Panc1 (cell line): ENCODE data around the gene FLVCR2. TPM values are rescaled to one million over a fixed set of nuclear protein-coding genes. Genes with fewer than 3 reads are reported as not detected.

Experiments
- ATAC-seq: fragments of 200-7000 bp; cut with Tn5 transposase; 2 replicates; pipeline ENCODE4 v1.9.1; 2020; ENCODE audit warnings: mild to moderate bottlenecking, moderate library complexity
- BruUV-seq: library from RNA; stranded (reverse); fragments of 400-500 nt; replicated peaks from 2 replicates; lab custom pipeline; 2021; lab: Mats Ljungman, UMichigan
- CTCF ChIA-PET: fragments of 300-600 bp; sonication (Branson Sonifier 250); formaldehyde crosslinking; loops from one replicate; lab custom pipeline; 2022; ENCODE audit warnings: antibody characterized with exemption; lab: Charles Lee
- POLR2A ChIA-PET: fragments of 300-600 bp; sonication (Branson Sonifier 250); formaldehyde crosslinking; loops from one replicate; lab custom pipeline; 2022; ENCODE audit warnings: antibody characterized with exemption; lab: Charles Lee
- DNase-seq: peaks from one replicate; pipeline ENCODE4 v3.0.0-alpha.2; 2010; ENCODE audit warnings: low read depth, low spot score
- H3K27ac ChIP-seq: 2 replicates; pipeline ENCODE4 v1.5.1; 2011; ENCODE audit warnings: mild to moderate bottlenecking, low read length, inconsistent platforms
- H3K27me3 ChIP-seq: fragments of 200-500 bp; sonication (Bioruptor generic); 2 replicates; pipeline ENCODE4 v1.6.0; 2014; ENCODE audit warnings: low read length, inconsistent platforms; ENCODE audit not compliant: control insufficient read depth, insufficient read depth
- H3K36me3 ChIP-seq: fragments of 200-500 bp; sonication (Bioruptor generic); 2 replicates; pipeline ENCODE4 v1.5.1; 2014; ENCODE audit warnings: inconsistent platforms, mild to moderate bottlenecking, low read length, moderate library complexity; ENCODE audit not compliant: control insufficient read depth, insufficient read depth
- H3K4me1 ChIP-seq: 2 replicates; pipeline ENCODE4 v1.5.1; 2011; ENCODE audit warnings: inconsistent platforms, mild to moderate bottlenecking, low read length, moderate library complexity; ENCODE audit not compliant: control insufficient read depth, insufficient read depth
- H3K4me3 ChIP-seq, 2 experiments: 2 replicates each; pipeline ENCODE4 v1.5.1; 2011 to 2012; ENCODE audit warnings: low read depth in 2 of 2, low read length in 2 of 2, mild to moderate bottlenecking in 2 of 2, inconsistent platforms in 1 of 2, moderate library complexity in 1 of 2
- H3K9me3 ChIP-seq: fragments of 200-500 bp; sonication (Bioruptor generic); 2 replicates; pipeline ENCODE4 v1.5.1; 2014; ENCODE audit warnings: low read depth, mild to moderate bottlenecking, inconsistent platforms, low read length, moderate library complexity; ENCODE audit not compliant: control insufficient read depth, insufficient read depth
- POLR2AphosphoS5 ChIP-seq: IDR thresholded peaks from 2 replicates; pipeline ENCODE4 v1.6.1; 2012; ENCODE audit warnings: mild to moderate bottlenecking, low read depth, low read length, moderate library complexity
- SIN3A ChIP-seq: IDR thresholded peaks from 2 replicates; pipeline ENCODE4 v1.6.1; 2012; ENCODE audit warnings: low read depth, mild to moderate bottlenecking, low read length, moderate library complexity, borderline replicate concordance; ENCODE audit not compliant: insufficient read depth
- TCF7L2 ChIP-seq: IDR thresholded peaks from 2 replicates; pipeline ENCODE4 v1.6.1; 2011; ENCODE audit warnings: mild to moderate bottlenecking, low read depth, low read length, inconsistent platforms
- in situ Hi-C: cut with HindIII; loops from 2 replicates; pipeline ENCODE4 v1.10.0; 2016; ENCODE audit warnings: low sequenced_read_pairs, low pct_unique_long_range_greater_than_20kb
- intact Hi-C: fragments of 100-400 bp; cut with micrococcal nuclease; formaldehyde crosslinking; loops from one replicate; pipeline ENCODE4 v1.10.0; 2022; ENCODE audit not compliant: unreplicated experiment
- total RNA-seq: library from RNA; stranded (reverse); gene quantifications from one replicate; pipeline ENCODE4 v1.2.1, GENCODE V29; 2021; ENCODE audit not compliant: unreplicated experiment
- TF ChIP-seq, protein P1 (sequence below), 2 experiments: IDR thresholded peaks; 2 replicates each; pipeline ENCODE4 v1.6.1; 2011 to 2012; ENCODE audit warnings: low read depth in 2 of 2, control low read depth in 1 of 2, low read length in 1 of 2, mild to moderate bottlenecking in 1 of 2, moderate library complexity in 1 of 2; ENCODE audit not compliant: insufficient read depth in 1 of 2
- TF ChIP-seq, protein P2 (sequence below): fragments of 450-650 bp; IDR thresholded peaks from 2 replicates; pipeline ENCODE4 v1.5.1; 2017; ENCODE audit warnings: mild to moderate bottlenecking

FLVCR2 gene
- total RNA-seq, 1 experiment from 2014 or later, result 9.7 TPM

DNA sequence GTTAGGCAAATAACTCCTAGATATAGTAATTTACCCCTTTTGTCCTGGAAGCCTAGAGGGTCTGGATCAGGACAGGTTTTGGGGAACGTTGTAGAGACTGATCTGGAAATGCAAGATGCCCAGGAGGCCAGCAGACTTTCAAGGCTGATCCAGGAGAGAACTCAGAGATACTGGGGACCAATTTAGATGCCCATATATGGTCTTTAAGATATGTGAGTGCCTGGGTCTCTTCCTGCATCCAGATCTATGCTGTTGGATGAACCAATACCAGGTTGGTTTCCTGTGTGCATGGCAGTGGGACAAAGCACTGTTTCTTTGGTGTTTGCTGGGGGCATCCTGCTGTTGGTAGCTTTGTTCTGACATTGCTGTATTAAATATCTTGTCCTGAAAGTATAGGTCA, 76.8 kb downstream of the FLVCR2 start:
- in situ Hi-C loops, result no loop called here
- no peak for ATAC-seq
- Histone ChIP-seq H3K27ac (no peak overlapping the region), H3K36me3 (peaks cover 8% of the 10 kb centered on the region; the same call in 1 of the 2 replicates), H3K4me1 (peaks cover 6% of the 10 kb centered on the region), H3K4me3 (no peak overlapping the region), H3K27me3 (no peaks in the 10 kb centered on the region), H3K9me3 (no peaks in the 10 kb centered on the region)
- CTCF ChIA-PET, result interaction anchor here (1.8 to 3.5 kb wide), 2 partner anchors 77 to 78 kb away, joined by 18 to 22 read pairs; partner anchors contain the start of gene FLVCR2
- POLR2A ChIA-PET, result no interaction called here
- DNase-seq, result no peak
- BruUV-seq, result no TSS peak
- TF ChIP-seq TCF7L2 (no peak), POLR2AphosphoS5 (no peak)
- intact Hi-C loops, result loop anchor here (2.0 kb wide), 1 partner anchor 76 kb away; the partner anchor contains the start of gene FLVCR2

DNA sequence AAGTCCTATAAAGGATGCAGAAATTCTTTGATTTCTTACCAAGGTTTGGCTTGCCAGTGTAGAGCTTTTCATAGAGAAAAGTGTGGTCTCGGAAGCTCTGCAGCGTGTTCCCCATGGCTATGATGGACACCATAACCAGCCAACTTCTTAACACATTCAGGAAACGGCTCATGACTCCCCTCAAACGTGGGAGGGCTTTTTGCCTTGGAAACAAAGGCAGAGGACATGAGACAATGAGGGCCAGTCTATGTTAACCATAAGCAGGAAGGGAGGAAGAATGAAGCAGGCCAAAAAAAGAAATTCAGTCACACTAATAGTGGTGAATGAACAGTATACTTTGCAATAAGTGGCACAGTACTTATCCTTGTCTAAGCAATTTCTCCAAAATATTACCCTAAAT, 78.9 kb downstream of the FLVCR2 start:
- no TSS peak for BruUV-seq
- Histone ChIP-seq H3K9me3 (no peaks in the 10 kb centered on the region), H3K27me3 (no peaks in the 10 kb centered on the region), H3K36me3 (peaks cover 3% of the 10 kb centered on the region; the same call in 1 of the 2 replicates), H3K27ac (no peak overlapping the region), H3K4me1 (0 out of 2 replicates have a peak, but pooled peaks cover 2% of the 10 kb centered on the region), H3K4me3 (no peak overlapping the region)
- DNase-seq, result no peak
- CTCF ChIA-PET, result interaction anchor here (3.5 kb wide), 1 partner anchor 79 kb away, joined by 18 read pairs; the partner anchor contains the start of gene FLVCR2
- POLR2A ChIA-PET, result no interaction called here
- intact Hi-C loops, result no loop called here
- in situ Hi-C loops, result no loop called here
- TF ChIP-seq POLR2AphosphoS5, result no peak
- TF ChIP-seq, protein P1, sequence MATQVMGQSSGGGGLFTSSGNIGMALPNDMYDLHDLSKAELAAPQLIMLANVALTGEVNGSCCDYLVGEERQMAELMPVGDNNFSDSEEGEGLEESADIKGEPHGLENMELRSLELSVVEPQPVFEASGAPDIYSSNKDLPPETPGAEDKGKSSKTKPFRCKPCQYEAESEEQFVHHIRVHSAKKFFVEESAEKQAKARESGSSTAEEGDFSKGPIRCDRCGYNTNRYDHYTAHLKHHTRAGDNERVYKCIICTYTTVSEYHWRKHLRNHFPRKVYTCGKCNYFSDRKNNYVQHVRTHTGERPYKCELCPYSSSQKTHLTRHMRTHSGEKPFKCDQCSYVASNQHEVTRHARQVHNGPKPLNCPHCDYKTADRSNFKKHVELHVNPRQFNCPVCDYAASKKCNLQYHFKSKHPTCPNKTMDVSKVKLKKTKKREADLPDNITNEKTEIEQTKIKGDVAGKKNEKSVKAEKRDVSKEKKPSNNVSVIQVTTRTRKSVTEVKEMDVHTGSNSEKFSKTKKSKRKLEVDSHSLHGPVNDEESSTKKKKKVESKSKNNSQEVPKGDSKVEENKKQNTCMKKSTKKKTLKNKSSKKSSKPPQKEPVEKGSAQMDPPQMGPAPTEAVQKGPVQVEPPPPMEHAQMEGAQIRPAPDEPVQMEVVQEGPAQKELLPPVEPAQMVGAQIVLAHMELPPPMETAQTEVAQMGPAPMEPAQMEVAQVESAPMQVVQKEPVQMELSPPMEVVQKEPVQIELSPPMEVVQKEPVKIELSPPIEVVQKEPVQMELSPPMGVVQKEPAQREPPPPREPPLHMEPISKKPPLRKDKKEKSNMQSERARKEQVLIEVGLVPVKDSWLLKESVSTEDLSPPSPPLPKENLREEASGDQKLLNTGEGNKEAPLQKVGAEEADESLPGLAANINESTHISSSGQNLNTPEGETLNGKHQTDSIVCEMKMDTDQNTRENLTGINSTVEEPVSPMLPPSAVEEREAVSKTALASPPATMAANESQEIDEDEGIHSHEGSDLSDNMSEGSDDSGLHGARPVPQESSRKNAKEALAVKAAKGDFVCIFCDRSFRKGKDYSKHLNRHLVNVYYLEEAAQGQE (IDR thresholded peaks at IDR 0.05; ENCODE audit: insufficient read depth in 1 of 2, low read depth in 2 of 2, low read length in 1 of 2), result no peak
- no peak for TF ChIP-seq SIN3A
- TF ChIP-seq, protein P2, sequence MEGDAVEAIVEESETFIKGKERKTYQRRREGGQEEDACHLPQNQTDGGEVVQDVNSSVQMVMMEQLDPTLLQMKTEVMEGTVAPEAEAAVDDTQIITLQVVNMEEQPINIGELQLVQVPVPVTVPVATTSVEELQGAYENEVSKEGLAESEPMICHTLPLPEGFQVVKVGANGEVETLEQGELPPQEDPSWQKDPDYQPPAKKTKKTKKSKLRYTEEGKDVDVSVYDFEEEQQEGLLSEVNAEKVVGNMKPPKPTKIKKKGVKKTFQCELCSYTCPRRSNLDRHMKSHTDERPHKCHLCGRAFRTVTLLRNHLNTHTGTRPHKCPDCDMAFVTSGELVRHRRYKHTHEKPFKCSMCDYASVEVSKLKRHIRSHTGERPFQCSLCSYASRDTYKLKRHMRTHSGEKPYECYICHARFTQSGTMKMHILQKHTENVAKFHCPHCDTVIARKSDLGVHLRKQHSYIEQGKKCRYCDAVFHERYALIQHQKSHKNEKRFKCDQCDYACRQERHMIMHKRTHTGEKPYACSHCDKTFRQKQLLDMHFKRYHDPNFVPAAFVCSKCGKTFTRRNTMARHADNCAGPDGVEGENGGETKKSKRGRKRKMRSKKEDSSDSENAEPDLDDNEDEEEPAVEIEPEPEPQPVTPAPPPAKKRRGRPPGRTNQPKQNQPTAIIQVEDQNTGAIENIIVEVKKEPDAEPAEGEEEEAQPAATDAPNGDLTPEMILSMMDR, result no peak
- no peak for TF ChIP-seq TCF7L2
- no peak for ATAC-seq

DNA sequence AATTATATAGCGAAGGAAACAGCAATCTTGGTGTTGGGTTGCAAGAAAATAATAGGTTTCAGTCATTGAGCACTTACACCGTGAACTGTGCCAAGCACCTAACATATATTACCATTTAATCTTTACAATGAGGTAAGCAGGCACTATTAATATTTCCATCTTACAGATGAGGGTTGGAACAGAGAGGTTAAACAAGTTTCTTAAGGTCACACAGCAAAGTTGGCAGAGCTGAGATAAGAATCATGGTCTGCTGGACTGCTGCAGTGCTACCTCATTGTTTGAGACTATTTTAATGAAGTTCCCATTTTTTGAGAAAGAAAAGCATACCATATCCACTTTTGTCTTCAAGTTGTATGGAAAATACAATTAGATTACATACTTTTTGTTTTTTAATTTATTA, 80.5 kb downstream of the FLVCR2 start:
- no TSS peak for BruUV-seq

More for the DNA sequence above, 80.5 kb downstream of the FLVCR2 start:
- TF ChIP-seq SIN3A (no peak), POLR2AphosphoS5 (no peak), TCF7L2 (no peak)
- TF ChIP-seq, protein P1 (IDR thresholded peaks at IDR 0.05; ENCODE audit: insufficient read depth in 1 of 2, low read depth in 2 of 2, low read length in 1 of 2), result no peak
- TF ChIP-seq, protein P2, result no peak
- ATAC-seq (no peak), DNase-seq (no peak)
- intact Hi-C loops, result no loop called here
- Histone ChIP-seq H3K9me3 (no peaks in the 10 kb centered on the region), H3K27ac (no peak overlapping the region), H3K27me3 (no peaks in the 10 kb centered on the region), H3K4me1 (peaks cover 5% of the 10 kb centered on the region; the same call in 1 of the 2 replicates), H3K4me3 (no peak overlapping the region), H3K36me3 (peaks cover 3% of the 10 kb centered on the region; the same call in 1 of the 2 replicates)
- in situ Hi-C loops, result no loop called here
- CTCF ChIA-PET, result no interaction called here
- POLR2A ChIA-PET, result interaction anchor here (0.6 kb wide), 1 partner anchor 964 kb away, joined by 3 read pairs; no protein-coding TSS in a partner anchor
